ENCODE measurements around the gene SPPL2B.

DNA sequence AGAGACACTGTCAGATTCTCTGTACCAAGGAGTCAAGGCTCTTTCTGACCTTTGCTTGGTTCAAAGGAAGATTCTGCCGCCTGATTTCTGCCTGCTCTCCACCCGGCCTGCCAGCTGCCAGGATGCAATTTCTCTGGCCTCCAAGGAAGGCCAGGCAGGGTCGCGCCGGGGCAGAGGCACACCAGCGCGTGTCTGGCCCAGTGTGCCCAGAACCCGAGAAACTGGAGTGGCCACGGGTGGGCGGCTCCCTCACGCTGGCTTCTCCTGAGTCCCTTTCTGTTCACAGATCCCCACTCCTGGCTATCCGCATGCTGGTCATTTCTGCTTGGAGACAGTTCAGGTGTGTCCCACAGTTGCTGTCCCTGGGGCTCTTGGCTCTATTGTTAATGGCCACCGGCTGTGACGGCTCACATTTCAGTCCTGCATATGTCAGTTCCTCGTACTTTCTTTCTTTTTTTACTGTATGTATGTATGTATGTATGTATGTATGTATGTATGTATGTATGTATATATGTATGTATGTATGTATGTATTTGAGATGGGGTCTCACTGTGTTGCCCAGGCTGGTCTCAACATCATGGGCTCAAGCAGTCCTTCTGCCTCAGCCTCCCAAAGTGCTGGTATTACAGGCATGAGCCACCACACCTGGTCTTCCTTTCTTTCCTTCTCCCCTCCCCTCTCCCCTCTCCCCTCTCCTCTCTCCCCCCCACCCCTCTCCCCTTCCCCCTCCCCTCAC is 48.5 kb downstream of the SPPL2B start:
- TF ChIP-seq POLR2AphosphoS5 (IDR thresholded peaks at IDR 0.05; ENCODE audit: low read depth, low read length) = no peak
- TF ChIP-seq, protein P1, sequence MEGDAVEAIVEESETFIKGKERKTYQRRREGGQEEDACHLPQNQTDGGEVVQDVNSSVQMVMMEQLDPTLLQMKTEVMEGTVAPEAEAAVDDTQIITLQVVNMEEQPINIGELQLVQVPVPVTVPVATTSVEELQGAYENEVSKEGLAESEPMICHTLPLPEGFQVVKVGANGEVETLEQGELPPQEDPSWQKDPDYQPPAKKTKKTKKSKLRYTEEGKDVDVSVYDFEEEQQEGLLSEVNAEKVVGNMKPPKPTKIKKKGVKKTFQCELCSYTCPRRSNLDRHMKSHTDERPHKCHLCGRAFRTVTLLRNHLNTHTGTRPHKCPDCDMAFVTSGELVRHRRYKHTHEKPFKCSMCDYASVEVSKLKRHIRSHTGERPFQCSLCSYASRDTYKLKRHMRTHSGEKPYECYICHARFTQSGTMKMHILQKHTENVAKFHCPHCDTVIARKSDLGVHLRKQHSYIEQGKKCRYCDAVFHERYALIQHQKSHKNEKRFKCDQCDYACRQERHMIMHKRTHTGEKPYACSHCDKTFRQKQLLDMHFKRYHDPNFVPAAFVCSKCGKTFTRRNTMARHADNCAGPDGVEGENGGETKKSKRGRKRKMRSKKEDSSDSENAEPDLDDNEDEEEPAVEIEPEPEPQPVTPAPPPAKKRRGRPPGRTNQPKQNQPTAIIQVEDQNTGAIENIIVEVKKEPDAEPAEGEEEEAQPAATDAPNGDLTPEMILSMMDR (IDR thresholded peaks at IDR 0.05) = no peak

All from Panc1 (cell line).